HG02840 (cell line): ENCODE data around the gene CEP152.
"Not testable (repeated sequence)": the region's sequence is repeated elsewhere in the genome, so short reads cannot be mapped to it uniquely, and the experiment has no call there.

Experiments used
- ATAC-seq: cut with Tn5 transposase; IDR thresholded peaks from one replicate; pipeline ENCODE4 v1.9.1; 2021; ENCODE audit warnings: mild to moderate bottlenecking, moderate library complexity, moderate number of reproducible peaks; ENCODE audit not compliant: unreplicated experiment, low FRiP score

Gene CEP152

GRCh38 chr15:48814286-48814685, 3.4 kb upstream of the CEP152 start:
- ATAC-seq: no peak

- ATAC-seq: no peak
These were observed 573 bp upstream of the CEP152 start for GRCh38 chr15:48811325-48811958.

GRCh38 chr15:48806151-48806550, 4.7 kb downstream of the CEP152 start:
- ATAC-seq: no peak

- no peak for ATAC-seq
These were observed 5.3 kb downstream of the CEP152 start for GRCh38 chr15:48805591-48805990.

- ATAC-seq: no peak
These were observed 7.0 kb downstream of the CEP152 start for GRCh38 chr15:48803877-48804276.

GRCh38 chr15:48802867-48803266, 8.0 kb downstream of the CEP152 start:
- no peak for ATAC-seq

GRCh38 chr15:48802257-48802656, 8.6 kb downstream of the CEP152 start:
- ATAC-seq: no peak

GRCh38 chr15:48800811-48801455, 9.9 kb downstream of the CEP152 start:
- ATAC-seq: no peak

GRCh38 chr15:48800245-48800644, 10.6 kb downstream of the CEP152 start:
- no peak for ATAC-seq

- ATAC-seq: no peak
These were observed 12.6 kb downstream of the CEP152 start for GRCh38 chr15:48798319-48798718.

GRCh38 chr15:48796930-48797329, 13.9 kb downstream of the CEP152 start:
- no peak for ATAC-seq

- ATAC-seq: no peak
These were observed 14.3 kb downstream of the CEP152 start for GRCh38 chr15:48796521-48796920.

GRCh38 chr15:48795901-48796300, 15.0 kb downstream of the CEP152 start:
- no peak for ATAC-seq

- ATAC-seq: peak; percentile 86
These were observed 16.2 kb downstream of the CEP152 start for GRCh38 chr15:48794697-48795134.

GRCh38 chr15:48792408-48792807, 18.5 kb downstream of the CEP152 start:
- no peak for ATAC-seq

- ATAC-seq: not testable (repeated sequence)
These were observed 20.3 kb downstream of the CEP152 start for GRCh38 chr15:48790466-48791115.

GRCh38 chr15:48785712-48786111, 25.2 kb downstream of the CEP152 start:
- ATAC-seq: no peak

GRCh38 chr15:48785195-48785594, 25.7 kb downstream of the CEP152 start:
- ATAC-seq: no peak

GRCh38 chr15:48784756-48785155, 26.1 kb downstream of the CEP152 start:
- ATAC-seq: no peak

- ATAC-seq: no peak
These were observed 28.0 kb downstream of the CEP152 start for GRCh38 chr15:48782911-48783310.

GRCh38 chr15:48781481-48782081, 29.3 kb downstream of the CEP152 start:
- ATAC-seq: no peak
